HG03432 (cell line): ENCODE measurements around the gene MUS81.

ENCODE experiments used
- ATAC-seq: cut with Tn5 transposase; IDR thresholded peaks from one replicate; pipeline ENCODE4 v1.9.1; 2021; ENCODE audit warnings: mild to moderate bottlenecking, moderate library complexity; ENCODE audit not compliant: unreplicated experiment

MUS81 gene

DNA sequence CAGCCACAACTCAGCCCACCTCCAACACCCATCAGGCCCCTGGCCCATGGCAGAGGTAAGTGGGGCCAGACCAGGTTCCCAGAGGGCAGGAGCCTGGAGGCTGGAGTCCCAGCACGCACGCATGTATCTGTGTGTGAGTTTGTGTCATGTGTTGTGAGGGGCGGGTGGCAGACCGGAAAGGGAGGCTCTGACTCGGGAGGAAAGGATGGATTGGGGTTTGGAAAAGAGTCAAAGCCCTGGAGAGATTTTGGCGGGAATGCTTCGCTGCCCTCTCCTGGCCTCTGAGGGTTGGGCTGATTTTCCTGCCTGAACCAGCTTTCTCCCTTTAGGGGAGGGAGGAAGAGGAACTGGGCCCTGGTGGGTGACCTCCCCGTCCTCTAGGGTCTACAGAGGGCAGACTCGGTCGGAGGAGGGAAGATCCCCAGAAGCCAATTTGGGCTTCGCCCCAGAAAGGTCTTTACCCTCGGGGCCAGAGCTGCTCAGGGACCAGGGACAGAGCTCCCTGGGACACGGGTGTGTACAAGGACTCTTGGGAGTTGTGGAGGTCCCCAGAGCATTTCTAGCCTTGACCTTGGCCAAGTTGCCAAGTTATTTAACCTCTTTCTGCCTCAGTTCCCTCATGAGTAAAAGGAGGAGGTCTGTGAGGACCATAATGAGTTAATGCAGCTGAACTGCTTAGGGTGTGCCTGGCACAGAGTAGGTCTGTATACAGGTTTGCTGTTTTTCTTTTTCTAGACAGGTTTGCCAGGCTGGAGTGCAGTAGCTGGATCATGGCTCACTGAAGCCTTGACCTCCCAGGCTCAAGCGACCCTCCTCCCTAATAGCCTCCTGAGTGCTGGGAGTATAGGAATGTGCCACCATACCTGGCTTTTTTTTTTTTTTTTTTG lies 51.7 kb downstream of the MUS81 start:
- no peak for ATAC-seq

DNA sequence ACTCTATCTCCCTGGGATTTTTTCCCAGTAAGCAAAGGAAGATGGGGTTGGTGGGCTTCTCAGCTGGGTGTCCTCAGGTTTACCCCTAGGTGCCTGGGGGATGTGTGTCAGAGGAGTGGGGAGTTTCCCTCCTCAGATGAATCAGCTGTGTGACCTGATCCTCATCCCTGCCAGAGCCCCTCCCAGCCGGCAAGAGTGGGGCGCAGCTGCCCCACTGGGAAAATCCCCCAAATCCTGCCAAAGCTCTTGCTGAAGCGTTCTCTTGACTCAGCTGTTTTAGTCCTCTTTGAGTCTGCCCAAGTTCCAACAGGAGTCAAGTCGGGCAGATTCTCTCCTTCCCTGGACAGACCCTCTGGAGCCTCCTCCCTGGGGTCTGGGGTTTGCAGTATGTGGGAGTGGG lies 52.6 kb downstream of the MUS81 start:
- ATAC-seq = no peak

DNA sequence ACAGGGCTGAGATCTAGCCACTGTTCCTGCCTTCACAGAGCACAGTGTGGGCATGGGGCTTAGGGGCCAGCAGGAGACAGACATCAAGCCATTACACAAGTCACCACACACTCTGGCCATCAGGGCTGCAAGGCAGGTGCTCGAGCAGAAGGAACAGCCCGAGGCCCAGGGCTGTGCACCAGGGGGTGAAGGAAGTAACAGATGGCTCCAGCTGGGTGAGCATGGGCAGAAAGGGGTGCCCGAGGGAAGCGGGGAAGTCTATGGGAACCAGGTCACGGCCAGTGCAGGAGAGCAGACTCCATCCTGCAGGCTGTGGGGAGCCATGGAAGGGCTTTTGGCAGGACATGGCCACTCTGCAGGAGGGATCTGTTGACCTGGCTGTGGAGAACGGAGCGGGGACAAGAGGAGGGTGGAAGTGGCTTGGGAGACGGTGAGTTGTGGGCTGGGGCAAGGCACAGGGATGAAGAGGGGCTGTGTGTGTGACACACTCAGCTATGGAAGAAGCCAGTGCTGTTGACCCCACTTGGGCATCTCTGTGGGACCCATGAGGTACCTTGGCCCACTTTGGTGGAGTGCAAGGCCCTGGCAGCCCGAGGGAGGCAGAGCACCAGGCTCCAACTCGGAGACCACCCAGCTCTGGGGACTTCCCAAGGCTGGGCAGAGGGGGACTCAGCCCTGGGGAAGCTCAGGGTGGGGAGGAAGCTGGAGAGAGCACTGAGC lies 55.0 kb downstream of the MUS81 start:
- ATAC-seq = no peak

DNA sequence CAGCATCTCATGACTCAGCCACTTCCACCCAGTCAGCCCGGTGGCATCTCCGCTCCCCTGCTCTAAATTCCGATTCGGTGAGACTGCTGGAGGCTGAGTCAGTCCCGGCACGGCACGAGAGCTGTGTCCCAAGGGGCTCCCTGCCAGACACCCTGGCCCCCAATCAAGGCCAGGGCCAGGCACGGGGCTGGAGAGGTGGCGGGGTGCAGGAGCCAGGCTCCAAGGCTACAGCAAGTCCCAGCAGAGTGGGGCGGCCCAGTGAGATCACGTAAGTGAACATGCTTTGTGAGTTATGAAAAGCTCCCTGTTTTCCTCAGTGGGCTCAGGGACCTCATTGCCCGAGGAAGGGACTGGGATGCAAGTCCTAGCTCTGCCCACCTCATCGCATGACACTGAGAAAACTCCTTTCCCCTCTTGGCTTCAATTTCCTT lies 55.6 kb downstream of the MUS81 start:
- ATAC-seq = no peak
